ENCODE results near the gene CLASP1.
"Not testable (repeated sequence)": the region's sequence is repeated elsewhere in the genome, so short reads cannot be mapped to it uniquely, and the experiment has no call there.

CLASP1 gene

GRCh38 chr2:121468936-121469335 is 180.3 kb downstream of the CLASP1 start:
- FAIRE-seq = no peak

GRCh38 chr2:121459291-121459690 is 190.0 kb downstream of the CLASP1 start:
- FAIRE-seq = no peak

GRCh38 chr2:121456325-121456724 is 192.9 kb downstream of the CLASP1 start:
- FAIRE-seq = no peak

GRCh38 chr2:121455446-121455845 is 193.8 kb downstream of the CLASP1 start:
- no peak for FAIRE-seq

DNA sequence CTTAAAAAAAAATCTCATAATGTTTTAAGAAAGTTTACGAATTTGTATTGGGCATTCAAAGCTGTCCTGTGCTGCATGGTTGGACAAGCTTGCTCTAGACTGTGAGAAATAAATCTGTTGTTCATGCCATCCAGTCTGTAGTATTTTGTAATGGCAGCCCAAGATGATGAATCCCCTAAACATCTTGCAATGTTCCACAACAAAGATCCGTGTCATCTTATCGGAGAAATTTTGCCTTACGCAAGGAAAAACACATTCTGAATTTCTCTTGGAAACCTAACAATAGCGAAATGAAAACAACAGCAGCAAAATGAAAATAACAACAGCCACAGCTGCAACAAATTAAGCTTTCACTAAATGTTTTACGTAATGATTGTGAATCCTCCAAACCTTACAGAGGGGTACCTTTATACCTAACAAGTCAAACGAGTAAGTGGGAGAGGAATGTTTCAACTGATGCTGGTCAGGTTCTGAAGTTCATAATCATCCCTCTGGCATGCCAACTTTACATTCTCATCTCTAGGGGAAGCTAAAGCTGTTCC is 194.6 kb downstream of the CLASP1 start:
- FAIRE-seq = no peak

- FAIRE-seq = no peak
These were observed 197.9 kb downstream of the CLASP1 start for GRCh38 chr2:121451398-121451797.

- FAIRE-seq = no peak
These were observed 199.0 kb downstream of the CLASP1 start for GRCh38 chr2:121450301-121450700.

DNA sequence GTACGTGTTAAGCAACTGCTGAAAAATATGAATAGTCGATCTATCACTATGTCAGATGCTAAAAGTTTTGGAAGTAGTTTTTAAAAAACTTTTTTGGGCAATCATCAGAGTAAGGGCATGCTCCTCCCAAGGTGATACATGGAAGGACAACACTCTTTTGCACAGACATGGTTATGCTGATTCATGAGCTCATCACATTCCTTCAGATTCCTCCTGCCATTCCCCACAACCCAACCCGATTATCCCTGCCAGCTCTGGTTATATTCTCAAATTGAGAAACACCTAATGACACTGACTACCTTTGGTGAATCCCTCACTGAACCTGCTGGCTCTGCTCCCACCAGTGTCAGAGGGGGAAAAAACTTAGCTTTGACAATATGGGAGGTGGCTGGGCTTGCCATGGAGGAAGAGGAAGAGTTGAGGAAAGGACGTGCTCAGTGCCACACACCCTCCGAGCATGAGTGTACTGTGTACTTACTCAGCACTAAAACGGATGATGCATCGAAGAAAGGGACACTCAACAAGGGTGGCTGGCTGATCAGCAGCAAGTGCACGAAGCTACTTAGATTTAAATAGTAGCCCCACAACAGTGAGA is 202.5 kb downstream of the CLASP1 start:
- no peak for FAIRE-seq

- no peak for FAIRE-seq
These were observed 206.4 kb downstream of the CLASP1 start for GRCh38 chr2:121442889-121443288.

GRCh38 chr2:121438290-121438689 is 211.0 kb downstream of the CLASP1 start:
- not testable (repeated sequence) for FAIRE-seq

DNA sequence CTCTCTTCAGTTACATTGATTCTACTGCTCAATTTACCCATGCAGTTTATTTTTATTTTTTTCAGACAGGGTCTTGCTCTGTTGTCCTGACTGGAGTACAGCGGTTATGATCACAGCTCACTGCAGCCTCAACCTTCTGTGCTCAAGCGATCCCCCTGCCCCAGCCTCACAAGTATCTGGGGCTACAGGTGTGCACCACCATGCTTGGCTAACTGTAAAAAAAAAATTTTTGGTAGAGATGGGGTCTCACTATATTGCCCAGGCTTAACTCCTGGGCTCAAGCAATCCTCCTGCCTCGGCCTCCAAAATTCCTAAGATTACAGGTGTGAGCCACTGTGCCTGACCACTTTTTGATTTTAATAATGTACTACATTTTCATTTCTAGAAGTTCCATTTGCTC is 212.3 kb downstream of the CLASP1 start:
- FAIRE-seq = no peak

GRCh38 chr2:121435790-121436189 is 213.5 kb downstream of the CLASP1 start:
- no peak for FAIRE-seq

DNA sequence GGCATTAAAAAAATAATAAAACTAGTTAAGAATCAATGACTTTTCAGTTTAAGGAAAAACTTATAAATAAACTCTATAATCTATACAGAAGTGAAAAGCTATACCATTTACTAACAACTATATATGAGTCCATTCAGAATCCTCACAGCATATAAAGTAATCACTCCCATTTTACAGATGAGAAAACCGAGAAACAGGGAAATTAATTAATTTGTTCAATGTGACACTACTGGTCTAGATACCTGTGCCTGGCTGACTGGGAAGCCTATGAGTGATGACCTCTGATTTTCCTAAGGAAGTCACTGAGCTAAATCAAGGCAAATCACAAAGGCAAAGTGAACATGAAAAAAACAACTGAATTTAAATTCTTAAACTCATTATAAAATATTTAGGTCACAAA is 218.0 kb downstream of the CLASP1 start:
- no peak for FAIRE-seq

- FAIRE-seq = no peak
These were observed 219.2 kb downstream of the CLASP1 start for GRCh38 chr2:121429927-121430520.

DNA sequence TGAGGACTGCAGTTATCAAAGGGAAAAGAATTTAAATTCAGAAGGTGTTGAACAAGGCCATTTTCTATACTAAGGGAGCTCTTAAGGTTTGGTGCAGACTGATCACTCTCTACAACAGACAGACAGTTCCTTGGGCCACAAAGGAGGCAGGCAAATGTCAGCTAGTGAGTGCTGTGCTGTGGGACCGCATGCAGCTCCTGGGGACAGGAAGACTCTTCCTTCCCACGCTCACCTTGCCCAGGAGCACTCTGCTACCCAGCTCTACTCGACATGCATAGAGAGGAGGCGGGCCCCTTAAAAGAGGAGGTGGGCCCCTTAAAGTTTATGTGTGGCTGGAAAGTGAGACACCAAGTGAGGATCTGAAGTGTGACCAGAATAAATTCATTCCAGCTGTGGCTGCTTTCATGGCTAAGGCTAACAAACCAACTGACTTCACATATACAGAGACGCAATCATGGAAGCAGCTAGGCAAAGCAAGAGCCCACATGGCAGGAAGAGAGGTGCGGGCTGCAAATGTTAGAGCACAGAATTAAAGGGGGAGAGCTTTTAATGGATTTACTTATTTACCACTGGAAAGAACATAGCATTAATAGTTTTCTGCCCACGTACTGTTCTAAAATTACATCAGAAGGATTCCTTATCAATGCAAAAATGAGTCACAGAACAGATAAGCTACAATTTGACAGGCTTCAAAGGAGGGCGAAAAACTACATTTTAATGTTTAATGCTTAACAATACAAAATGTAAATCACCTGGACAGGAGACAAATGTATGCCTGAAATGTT is 220.0 kb downstream of the CLASP1 start:
- no peak for FAIRE-seq

DNA sequence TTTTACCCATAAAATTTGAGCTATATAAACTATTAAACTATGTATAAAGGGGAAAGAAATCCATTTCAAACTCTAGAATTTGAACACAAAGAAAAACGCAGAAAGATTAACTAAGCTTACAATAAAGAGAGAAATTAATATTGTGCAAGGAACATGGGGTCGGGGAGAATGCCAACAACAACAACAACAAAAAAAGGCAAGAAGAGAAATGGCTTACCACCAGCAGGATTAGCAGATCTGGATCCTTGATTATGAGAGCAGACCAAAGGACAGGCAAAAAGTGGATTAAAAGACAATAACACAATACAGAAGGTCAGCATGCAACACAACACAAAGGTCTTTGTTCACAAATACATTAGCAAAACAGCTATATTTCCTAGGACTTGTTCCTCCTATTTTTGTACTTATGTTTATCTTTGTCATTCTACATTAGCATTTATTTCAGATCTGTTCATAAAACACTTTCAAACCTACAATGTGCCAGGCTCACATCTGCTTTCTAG is 222.0 kb downstream of the CLASP1 start:
- no peak for FAIRE-seq

GRCh38 chr2:121420486-121420885 is 228.8 kb downstream of the CLASP1 start:
- no peak for FAIRE-seq

- no peak for FAIRE-seq
These were observed 230.1 kb downstream of the CLASP1 start for GRCh38 chr2:121419081-121419699.

DNA sequence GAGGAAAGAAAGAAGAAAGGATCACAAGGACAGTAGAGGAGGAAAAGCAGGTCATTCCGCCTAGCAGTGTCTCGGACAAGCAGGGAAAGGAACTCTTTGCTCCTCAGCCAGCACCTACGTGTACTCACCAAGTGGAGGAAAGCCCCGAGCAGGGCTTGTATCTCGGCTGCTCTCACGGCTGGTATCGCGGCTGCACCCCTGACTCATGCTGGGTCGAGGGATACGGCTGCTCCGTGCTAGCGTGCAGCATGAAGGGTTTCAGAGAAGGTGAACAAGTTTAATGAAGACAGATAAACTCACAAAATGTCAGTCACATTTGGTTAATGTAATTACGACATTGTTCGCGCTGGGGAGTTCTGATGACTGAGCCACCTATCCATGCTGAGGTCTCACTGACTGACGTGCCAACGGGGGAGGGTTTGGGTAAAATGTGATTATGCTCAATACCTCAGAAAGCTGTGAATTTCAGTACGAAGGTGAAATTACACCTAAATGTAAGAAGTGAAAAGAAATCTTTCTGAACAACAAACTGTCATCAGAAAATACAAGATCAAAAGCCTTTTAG is 230.7 kb downstream of the CLASP1 start:
- FAIRE-seq = no peak

DNA sequence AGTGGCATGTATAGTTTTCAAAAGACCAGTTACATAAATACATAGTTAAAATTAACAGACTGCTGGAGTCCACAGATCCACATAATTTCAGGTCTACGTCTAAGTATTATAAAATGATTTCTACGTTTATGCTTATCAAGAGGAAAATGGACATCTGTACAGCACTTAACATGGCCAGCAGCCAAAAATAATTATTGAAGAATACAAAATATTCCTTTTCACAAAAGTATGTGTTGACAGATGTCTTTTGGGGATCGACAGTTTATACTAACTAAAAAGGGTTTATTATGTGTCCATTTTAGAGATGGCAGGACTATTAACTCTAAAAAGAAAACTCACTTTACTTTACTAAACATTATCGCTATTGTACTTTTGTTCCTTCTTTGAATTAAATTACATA is 231.4 kb downstream of the CLASP1 start:
- FAIRE-seq = no peak

DNA sequence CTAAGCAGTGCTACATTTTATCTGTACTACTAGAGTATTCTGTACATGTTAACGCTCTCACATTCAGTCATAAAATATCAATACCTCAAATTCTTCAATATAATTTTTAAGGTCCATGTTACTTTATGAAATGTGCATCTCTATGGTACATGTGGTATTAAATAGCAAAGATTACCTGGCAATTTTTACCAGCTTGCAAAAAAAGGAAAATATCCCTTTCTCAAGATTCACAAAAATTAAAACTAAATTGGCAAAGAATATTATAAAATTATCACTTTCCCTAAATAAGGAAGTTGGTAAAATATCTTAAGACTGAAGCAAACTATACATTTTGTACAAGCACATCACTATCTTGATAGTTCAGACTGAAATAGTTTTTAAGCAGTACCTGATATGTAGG is 233.5 kb downstream of the CLASP1 start:
- FAIRE-seq = no peak

DNA sequence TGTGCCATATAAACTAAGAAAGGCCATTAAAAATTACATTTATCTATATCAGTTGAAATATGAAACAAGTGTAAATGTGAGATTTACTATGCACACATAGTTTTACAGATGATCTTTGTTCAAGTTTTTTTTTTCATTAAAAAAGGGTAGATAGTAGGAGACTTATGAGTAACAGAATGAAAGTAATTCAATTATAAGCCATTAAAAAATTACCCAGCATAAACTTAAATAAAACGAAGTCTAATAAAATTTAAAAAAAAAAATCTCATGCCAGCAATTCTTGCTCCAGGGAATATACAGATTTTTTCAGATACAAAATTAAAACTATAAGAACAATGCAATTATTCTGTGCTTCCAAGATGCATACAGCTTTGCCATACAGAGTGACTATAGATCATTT is 236.9 kb downstream of the CLASP1 start:
- peak; percentile 60 for FAIRE-seq

GRCh38 chr2:121409966-121410365 is 239.3 kb downstream of the CLASP1 start:
- no peak for FAIRE-seq
